ENCODE data around the gene NAB1.
"Not testable (repeated sequence)": the region's sequence is repeated elsewhere in the genome, so short reads cannot be mapped to it uniquely, and the experiment has no call there.

NAB1 gene

GRCh38 chr2:190708650-190709049 lies 59.8 kb downstream of the NAB1 start:
- DNase-seq = not testable (repeated sequence)

GRCh38 chr2:190711069-190711468 lies 62.2 kb downstream of the NAB1 start:
- no peak for DNase-seq

- DNase-seq = no peak
Observed at GRCh38 chr2:190713471-190713870, 64.6 kb downstream of the NAB1 start.

GRCh38 chr2:190714958-190715357 lies 66.1 kb downstream of the NAB1 start:
- no peak for DNase-seq

GRCh38 chr2:190716176-190716807 lies 67.4 kb downstream of the NAB1 start:
- no peak for DNase-seq

GRCh38 chr2:190717306-190717705 lies 68.4 kb downstream of the NAB1 start:
- DNase-seq = no peak

GRCh38 chr2:190717764-190718651 lies 69.1 kb downstream of the NAB1 start:
- no peak for DNase-seq

- DNase-seq = no peak
Observed at GRCh38 chr2:190718652-190719526, 70.0 kb downstream of the NAB1 start.

- DNase-seq = no peak
Observed at GRCh38 chr2:190720276-190720675, 71.4 kb downstream of the NAB1 start.

GRCh38 chr2:190720691-190721090 lies 71.8 kb downstream of the NAB1 start:
- no peak for DNase-seq

GRCh38 chr2:190722061-190722759 lies 73.3 kb downstream of the NAB1 start:
- no peak for DNase-seq

GRCh38 chr2:190722835-190723234 lies 74.0 kb downstream of the NAB1 start:
- no peak for DNase-seq

GRCh38 chr2:190723397-190724090 lies 74.7 kb downstream of the NAB1 start:
- DNase-seq = no peak

- DNase-seq = no peak
Observed at GRCh38 chr2:190726255-190726654, 77.4 kb downstream of the NAB1 start.

- DNase-seq = no peak
Observed at GRCh38 chr2:190736355-190736754, 87.5 kb downstream of the NAB1 start.

GRCh38 chr2:190740449-190740848 lies 91.6 kb downstream of the NAB1 start:
- no peak for DNase-seq
